ENCODE data around the gene SYTL3. TPM values are rescaled to one million over a fixed set of nuclear protein-coding genes. Genes with fewer than 3 reads are reported as not detected.

The SYTL3 gene
- polyA plus RNA-seq, 3 donors, result 3.2 to 5.3 (median 4.5) TPM

DNA sequence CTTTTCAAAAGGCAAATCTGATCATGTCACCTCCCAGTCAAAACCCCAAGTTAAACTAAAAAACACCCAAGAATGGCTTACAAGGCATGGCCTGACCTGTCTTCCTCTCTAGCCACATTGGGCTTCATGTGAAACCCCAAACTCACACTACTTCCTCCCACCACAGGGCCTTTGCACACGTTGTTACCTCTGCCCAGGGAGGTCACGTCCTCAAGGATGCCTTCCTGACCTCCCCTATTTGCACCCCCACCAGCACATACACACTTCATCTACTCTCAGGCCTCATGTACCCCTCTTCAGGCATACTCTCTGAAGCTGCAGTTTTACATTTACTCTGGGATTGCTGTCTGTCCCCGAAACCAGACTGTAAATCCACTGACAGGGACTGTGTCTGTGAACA lies 163.2 kb downstream of the SYTL3 start:
- DNase-seq (ENCODE audit: extremely low read depth in 1 of 11, low read depth in 9 of 11, low spot score in 4 of 11), result no peak

Other genes with a start within 250 kb of the SYTL3 start
- gene TMEM181, start 90.0 kb upstream of the SYTL3 start, polyA plus RNA-seq (ENCODE audit: insufficient read length in 3 of 3), result 10 to 100 TPM; 19.7 to 24.8 (median 23.9) TPM
- gene DYNLT1, start 5.3 kb upstream of the SYTL3 start, polyA plus RNA-seq (ENCODE audit: insufficient read length in 3 of 3), result 100 to 1,000 TPM; 154 to 186 (median 170) TPM
- gene EZR, start 169.3 kb downstream of the SYTL3 start, polyA plus RNA-seq (ENCODE audit: insufficient read length in 3 of 3), result 100 to 1,000 TPM; 249 to 294 (median 259) TPM